NCI-H2029 (cell line): Measurements from ENCODE around the gene TGM6.
A peak's percentile ranks its signal among the peaks of the same experiment; 100 is the strongest.
"Not testable (repeated sequence)": the region's sequence is repeated elsewhere in the genome, so short reads cannot be mapped to it uniquely, and the experiment has no call there.

ENCODE experiments used
- DNase-seq: peaks from one replicate; lab custom pipeline; 2025; lab: John Stamatoyannopoulos, UW

The TGM6 gene

GRCh38 chr20:2399390-2399789 lies 18.7 kb downstream of the TGM6 start:
- no peak for DNase-seq

DNA sequence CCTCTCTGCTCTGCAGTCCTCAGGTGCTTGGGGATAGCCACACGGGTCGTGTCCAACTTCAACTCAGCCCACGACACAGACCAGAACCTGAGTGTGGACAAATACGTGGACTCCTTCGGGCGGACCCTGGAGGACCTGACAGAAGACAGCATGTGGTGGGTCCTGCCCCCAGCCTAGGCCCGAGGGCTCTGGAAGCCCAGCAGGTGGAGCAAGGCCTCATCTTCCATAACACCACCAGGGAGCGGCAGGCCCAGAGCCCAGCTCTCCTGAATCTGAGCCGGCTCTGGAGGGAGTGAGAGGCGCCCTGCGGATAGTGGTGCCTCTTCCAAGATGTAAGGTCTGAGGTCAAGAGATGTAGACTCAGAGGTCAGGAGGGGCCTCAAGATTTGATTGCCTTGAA lies 19.6 kb downstream of the TGM6 start:
- no peak for DNase-seq

DNA sequence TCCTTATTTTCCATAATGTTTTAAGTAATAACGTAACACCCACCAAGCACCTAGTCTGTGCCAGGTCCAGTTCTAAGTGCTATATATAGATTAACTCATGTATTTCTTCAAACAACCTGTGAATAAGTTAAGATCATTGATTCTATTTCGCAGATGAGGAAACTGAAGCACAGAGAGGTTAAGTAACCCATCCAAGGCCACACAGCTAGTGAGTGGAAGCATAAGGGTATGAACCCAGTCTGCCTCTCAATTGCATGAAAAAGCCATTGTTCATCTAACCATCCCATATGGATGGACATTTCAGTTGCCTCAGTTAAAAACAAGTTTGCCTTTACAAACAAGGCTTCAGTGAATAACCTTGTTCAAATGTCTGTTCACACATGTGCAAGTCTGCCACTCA lies 20.8 kb downstream of the TGM6 start:
- no peak for DNase-seq

DNA sequence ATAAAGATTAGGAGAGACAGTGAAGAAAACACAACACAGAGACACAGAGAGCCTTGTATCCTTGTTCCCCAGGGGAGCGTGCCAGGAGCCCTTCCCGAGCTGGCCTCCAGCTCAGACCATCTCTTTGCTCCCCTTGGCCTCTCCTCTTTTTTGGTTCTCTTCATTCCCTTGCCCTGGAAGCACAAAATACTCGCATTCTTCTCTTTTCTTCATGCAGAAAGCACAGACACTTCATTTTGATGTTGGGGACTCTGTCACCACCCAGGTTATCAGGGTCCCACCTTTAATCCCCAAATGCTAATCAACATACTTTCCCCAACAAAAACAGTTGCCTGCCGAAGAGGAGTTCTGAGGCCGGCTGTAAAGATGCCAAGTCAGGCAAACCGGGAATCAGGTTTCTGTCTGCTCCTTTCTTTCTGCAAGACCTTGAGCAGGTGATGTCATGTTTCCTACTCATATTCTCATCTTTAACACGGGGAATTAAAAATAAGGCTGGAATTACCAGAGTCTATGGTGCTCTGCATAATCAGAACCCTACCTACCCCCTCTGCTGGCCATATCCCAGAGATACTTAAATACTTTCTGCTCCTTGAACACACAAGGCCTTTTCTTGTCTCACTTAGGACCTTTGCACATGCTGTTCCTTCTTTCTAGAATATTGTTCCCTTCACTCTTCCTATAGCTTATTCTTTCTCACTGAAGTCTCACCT lies 21.7 kb downstream of the TGM6 start:
- DNase-seq: no peak

- DNase-seq: no peak
Observed at GRCh38 chr20:2403291-2404052, 22.8 kb downstream of the TGM6 start.

DNA sequence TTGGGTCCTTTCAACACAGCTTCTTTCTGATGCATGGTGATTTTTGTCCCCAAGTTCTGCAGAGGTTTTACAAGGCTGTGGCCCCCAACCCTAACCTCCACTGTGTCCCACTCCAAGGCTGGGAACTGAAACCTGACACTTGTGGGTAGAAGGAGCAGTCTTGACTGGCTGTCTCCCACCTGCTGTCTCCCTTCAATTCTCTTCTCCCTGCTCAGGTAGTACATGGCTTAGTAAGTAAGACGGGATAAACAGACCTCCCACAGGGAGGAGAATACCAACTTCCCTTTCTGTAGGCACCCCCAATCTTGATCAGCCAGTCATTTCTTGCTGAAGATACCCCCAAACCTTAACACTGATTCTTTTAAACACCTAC lies 25.0 kb downstream of the TGM6 start:
- no peak for DNase-seq

- DNase-seq: not testable (repeated sequence)
Observed at GRCh38 chr20:2407355-2407754, 26.7 kb downstream of the TGM6 start.

DNA sequence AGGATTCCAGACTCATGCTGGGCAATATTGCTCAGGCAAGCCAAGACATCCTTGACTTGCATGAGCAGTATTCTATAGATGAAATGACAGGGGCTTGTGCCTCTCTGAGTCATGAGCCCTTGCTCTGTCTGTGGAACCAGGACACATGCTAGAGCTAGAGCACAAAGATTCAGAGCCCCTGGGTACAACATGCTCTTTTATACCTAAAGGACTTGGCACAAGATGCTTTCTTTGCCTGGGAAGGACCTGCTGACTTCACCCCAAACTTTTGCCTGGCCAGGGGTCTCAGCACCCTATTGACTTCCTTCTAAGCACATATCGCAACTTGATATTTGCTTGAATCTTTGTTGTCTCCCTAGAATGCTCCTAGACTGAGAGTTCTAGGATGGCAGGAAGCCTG lies 27.4 kb downstream of the TGM6 start:
- DNase-seq: no peak

DNA sequence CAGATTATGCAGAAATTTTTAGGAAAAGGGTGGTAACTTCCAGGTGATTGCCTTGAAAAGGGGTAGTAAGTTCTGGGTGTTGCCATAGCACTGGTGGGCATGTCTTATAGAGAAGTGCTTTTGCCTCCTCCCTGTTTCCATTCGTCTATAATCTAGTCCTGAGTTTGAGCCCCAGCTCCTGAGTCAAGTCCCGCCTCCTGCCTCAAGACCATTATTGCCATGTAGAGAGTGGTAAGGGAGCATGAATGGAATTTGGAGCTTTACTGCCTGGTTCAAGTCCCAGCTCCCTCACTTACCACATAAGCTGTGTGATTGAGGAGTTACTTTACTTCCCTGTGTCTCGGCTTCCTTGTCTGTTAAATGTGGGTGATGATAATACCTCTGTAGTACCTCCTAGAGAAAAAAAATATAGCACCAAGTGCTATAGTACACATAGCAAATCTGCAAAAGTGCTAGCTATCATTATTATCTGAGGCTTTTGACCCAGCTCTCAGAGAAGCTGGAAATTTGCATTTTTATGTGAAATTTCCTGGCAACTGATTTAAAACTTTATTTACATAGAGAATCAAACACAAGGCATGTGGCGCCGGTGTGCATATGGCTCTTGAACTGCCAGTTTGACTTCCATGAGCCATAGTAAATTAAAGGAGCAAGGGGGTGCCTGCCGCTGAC lies 36.0 kb downstream of the TGM6 start:
- DNase-seq: no peak

- DNase-seq: no peak
Observed at GRCh38 chr20:2417213-2417541, 36.5 kb downstream of the TGM6 start.

DNA sequence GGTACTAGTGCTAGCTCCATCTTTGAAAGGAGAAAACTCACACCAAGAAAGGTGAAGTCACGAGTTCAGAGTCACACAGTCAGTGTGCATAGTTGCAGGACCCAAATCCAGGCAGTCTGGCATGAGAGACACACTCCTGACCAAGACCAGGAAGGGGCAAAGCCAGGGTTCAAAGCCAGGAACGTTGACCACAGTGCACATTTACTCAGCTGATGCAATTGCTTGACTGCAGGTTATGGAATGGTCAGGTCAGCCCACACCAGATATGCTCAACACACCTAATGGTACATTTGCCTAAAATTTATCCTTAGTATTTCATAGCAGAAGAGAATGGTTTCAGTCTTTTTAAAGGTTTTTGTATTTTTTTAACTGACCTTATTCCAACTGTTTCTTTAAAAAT lies 37.7 kb downstream of the TGM6 start:
- DNase-seq: no peak

DNA sequence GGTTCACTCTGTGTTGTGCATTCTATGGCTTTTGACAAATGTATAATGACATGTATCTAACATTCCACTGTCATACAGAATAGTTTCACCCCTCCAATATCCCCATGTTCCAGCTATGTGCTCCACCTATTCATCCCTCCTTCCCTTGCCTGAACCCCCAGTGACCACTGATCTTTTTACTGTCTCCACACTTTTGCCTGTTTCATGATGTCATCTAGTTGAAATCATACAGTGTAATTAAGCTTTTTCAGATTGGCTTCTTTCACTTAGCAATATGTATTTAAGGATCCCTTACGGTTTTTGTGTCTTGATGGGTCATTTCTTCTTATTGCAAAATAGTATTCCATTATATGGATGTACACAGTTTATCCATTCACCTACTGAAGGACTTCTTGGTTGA lies 39.8 kb downstream of the TGM6 start:
- DNase-seq: no peak

DNA sequence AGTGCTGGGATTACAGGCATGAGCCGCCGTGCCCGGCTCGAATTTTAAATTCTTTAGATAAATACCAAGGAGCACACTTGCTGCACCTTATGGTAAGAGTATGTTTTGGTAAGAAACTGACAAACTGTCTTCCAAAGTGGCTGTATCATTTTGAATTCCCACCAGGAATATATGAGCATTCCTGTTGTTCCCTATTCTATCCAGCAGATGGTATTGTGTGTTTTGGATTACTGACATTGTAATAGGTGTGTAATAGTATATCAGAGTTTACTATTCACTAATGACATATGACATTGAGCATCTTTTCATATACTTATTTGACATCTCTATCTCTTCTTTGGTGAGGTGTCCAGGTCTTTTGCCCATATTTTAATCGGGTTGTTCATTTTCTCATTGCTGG lies 40.5 kb downstream of the TGM6 start:
- no peak for DNase-seq

GRCh38 chr20:2429051-2429450 lies 48.4 kb downstream of the TGM6 start:
- no peak for DNase-seq

- no peak for DNase-seq
Observed at GRCh38 chr20:2430538-2430937, 49.8 kb downstream of the TGM6 start.

DNA sequence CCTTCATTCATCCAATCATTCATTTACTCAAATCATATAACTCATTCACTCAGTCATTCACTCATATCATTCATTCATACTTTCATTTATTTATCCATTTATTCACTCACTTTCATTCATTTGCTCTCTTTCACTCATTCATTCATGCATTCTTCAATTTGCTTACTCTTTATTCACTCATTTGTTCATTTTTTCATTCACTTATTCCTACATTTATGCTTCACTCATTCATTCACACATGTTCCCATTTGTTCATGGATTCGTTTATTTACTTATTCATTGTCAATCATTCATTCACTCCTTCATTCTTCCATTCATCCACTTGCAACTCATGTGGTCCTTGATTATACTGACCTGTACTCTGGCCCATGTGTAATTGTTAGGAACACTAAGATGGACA lies 50.5 kb downstream of the TGM6 start:
- no peak for DNase-seq

DNA sequence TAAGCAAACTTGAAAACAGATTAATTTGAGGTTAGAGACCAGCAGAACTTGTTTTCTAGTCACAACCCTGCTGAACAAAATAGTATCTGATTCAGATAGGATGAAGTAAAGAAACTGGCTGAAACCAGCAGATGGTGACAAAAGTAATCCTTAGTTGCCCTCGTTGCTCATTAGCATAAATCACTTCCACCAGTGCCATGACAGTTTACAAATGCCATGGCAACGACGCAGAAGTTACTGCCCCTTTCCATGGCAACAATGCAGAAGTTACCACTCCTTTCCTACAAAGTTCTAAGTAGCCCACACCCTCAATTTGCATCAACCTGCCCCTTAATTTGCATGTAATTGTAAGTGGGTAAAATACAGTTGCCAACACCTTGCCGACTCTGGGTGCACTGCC lies 66.1 kb downstream of the TGM6 start:
- no peak for DNase-seq

DNA sequence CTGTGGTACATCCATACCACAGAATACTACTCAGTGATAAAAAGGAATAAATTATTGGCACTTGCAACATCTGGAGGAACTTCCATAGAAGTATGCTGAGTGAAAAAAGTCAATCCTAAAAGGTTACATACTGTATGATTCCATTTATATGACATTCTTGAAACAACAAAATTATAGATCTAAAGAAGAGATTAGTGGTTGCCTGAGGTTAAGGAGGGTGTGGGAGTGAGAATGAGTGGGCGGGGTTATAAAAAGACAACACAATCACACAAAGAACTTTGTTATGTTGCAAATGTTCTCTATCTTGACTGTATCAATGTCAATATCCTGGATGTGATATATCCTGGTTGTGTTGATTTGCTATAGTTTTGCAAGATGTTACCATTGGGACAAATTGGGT lies 68.7 kb downstream of the TGM6 start:
- no peak for DNase-seq

- no peak for DNase-seq
Observed at GRCh38 chr20:2451422-2451821, 70.7 kb downstream of the TGM6 start.

GRCh38 chr20:2451939-2452732 lies 71.4 kb downstream of the TGM6 start:
- DNase-seq: peak; percentile 67

DNA sequence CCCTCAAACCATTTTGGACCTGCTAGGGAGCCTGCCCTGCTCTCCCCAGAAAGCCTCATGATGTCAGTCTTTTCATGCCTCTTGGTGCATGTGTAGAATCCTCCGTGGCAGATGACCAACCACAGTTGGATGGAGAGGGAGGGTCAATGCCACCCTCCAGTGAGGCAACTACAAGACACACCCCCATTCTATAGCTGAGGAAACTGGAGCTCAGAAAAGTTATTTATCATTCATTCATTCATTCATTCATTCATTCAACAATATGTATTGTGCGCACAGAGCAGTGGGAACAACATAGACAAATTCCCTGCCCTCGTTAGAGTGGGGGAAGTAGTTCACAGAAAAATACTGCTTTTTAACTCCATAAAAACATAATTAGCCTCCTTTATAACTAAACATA lies 73.1 kb downstream of the TGM6 start:
- DNase-seq: no peak

DNA sequence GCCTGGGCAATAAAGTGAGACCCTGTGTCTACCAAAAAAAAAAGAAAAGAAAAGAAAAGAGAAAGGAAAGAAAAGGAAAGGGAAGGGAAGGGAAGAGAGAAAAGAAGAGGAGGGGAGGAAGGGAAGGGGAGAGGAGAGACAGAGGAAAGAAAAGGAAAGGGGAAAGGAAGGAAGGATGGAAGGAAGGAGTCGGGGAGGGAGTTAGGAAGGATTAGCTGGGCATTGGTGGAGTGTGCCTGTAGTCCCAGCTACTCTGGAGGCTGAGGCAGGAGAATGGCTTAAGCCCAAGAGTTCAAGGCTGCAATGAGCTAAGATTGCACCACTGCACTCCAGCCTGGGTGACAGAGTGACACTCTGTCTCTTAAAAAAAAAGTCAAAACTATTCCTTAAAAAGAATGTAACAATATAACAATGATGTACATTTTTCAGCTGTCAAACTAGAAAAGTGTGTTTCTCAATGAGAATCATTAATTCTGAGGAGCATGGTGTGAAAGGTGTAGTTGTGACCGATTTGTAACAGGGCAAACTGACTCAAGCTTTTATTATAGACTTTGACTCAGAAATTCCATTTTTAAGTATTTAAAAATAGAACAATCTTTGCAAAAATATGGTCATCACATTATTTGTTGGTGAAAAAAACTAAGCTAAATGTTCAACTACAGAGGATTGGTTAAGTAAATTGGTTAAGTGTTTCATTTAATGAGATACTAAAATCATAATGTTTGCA lies 75.2 kb downstream of the TGM6 start:
- DNase-seq: no peak
